GM23338 (cell line): ENCODE measurements around the gene KIF19. TPM values are rescaled to one million over a fixed set of nuclear protein-coding genes. Genes with fewer than 3 reads are reported as not detected.

ENCODE experiments used
- ATAC-seq: fragments of 200-7000 bp; cut with Tn5 transposase; 3 replicates; pipeline ENCODE4 v1.9.1; 2020
- DNase-seq: peaks from one replicate; pipeline ENCODE4 v3.0.0-alpha.2; 2015; ENCODE audit warnings: low spot score
- H2AFZ ChIP-seq: fragments of 200-600 bp; sonication (generic); 2 replicates; pipeline ENCODE4 v1.8.0; 2016; ENCODE audit warnings: antibody characterized with exemption, mild to moderate bottlenecking, moderate library complexity
- H3F3A ChIP-seq: fragments of 200-600 bp; sonication (generic); replicated peaks from 2 replicates; pipeline ENCODE4 v1.8.0; 2017; ENCODE audit warnings: antibody characterized with exemption, mixed run types, low read depth
- H3K27ac ChIP-seq: fragments of 200-600 bp; sonication (generic); 2 replicates; pipeline ENCODE4 v1.6.1; 2016; ENCODE audit warnings: low read depth
- H3K27me3 ChIP-seq: fragments of 200-600 bp; sonication (generic); 2 replicates; pipeline ENCODE4 v1.8.0; 2016; ENCODE audit warnings: mild to moderate bottlenecking, mixed run types, moderate library complexity; ENCODE audit not compliant: insufficient read depth
- H3K36me3 ChIP-seq: fragments of 200-600 bp; sonication (generic); 2 replicates; pipeline ENCODE4 v1.8.0; 2016; ENCODE audit warnings: mild to moderate bottlenecking; ENCODE audit not compliant: insufficient read depth
- H3K4me1 ChIP-seq: fragments of 200-600 bp; sonication (generic); 2 replicates; pipeline ENCODE4 v1.8.0; 2016; ENCODE audit warnings: mild to moderate bottlenecking, moderate library complexity; ENCODE audit not compliant: insufficient read depth
- H3K4me2 ChIP-seq: fragments of 200-600 bp; sonication (generic); 2 replicates; pipeline ENCODE4 v1.7.1; 2017; ENCODE audit warnings: mixed run types
- H3K4me3 ChIP-seq: fragments of 200-600 bp; sonication (generic); 2 replicates; pipeline ENCODE4 v1.6.1; 2016; ENCODE audit warnings: mixed run types
- H3K79me2 ChIP-seq: fragments of 200-600 bp; sonication (generic); replicated peaks from 2 replicates; pipeline ENCODE4 v1.8.0; 2017; ENCODE audit warnings: mild to moderate bottlenecking; ENCODE audit not compliant: insufficient read depth
- H3K9me2 ChIP-seq: fragments of 200-600 bp; sonication (generic); 2 replicates; pipeline ENCODE4 v1.8.0; 2017; ENCODE audit not compliant: insufficient read depth
- H4K20me1 ChIP-seq: fragments of 200-600 bp; sonication (generic); replicated peaks from 2 replicates; pipeline ENCODE4 v1.8.0; 2017; ENCODE audit warnings: mild to moderate bottlenecking; ENCODE audit not compliant: insufficient read depth
- H3K27ac Mint-ChIP-seq: 2 replicates; pipeline ENCODE4 v1.8.0; 2020; ENCODE audit warnings: inconsistent platforms, mild to moderate bottlenecking, moderate library complexity, mixed read lengths
- H3K27me3 Mint-ChIP-seq: 3 replicates; pipeline ENCODE4 v1.8.0; 2022; ENCODE audit warnings: low read depth, mild to moderate bottlenecking, moderate library complexity, mixed read lengths, inconsistent platforms; ENCODE audit not compliant: insufficient read depth, poor library complexity
- H3K36me3 Mint-ChIP-seq: 3 replicates; pipeline ENCODE4 v1.8.0; 2021; ENCODE audit warnings: low read depth, mild to moderate bottlenecking, inconsistent platforms, moderate library complexity, mixed read lengths
- H3K4me1 Mint-ChIP-seq: 3 replicates; pipeline ENCODE4 v1.8.0; 2020; ENCODE audit warnings: mild to moderate bottlenecking, inconsistent platforms, mixed read lengths
- H3K4me3 Mint-ChIP-seq: 3 replicates; pipeline ENCODE4 v1.8.0; 2021; ENCODE audit warnings: moderate library complexity, mild to moderate bottlenecking, inconsistent platforms, mixed read lengths
- H3K9me3 Mint-ChIP-seq: 3 replicates; pipeline ENCODE4 v1.8.0; 2020; ENCODE audit warnings: moderate library complexity, mild to moderate bottlenecking, inconsistent platforms, mixed read lengths
- EZH2 ChIP-seq: fragments of 200-600 bp; sonication (generic); IDR thresholded peaks from one replicate; pipeline ENCODE4 v1.8.0; 2017; ENCODE audit warnings: antibody characterized with exemption, mild to moderate bottlenecking, low read depth; ENCODE audit not compliant: unreplicated experiment
- EZH2phosphoT487 ChIP-seq: fragments of 200-600 bp; sonication (generic); IDR thresholded peaks from one replicate; pipeline ENCODE4 v1.8.1; 2018; ENCODE audit warnings: antibody characterized with exemption; ENCODE audit not compliant: unreplicated experiment
- POLR2AphosphoS5 ChIP-seq: IDR thresholded peaks from 2 replicates; pipeline ENCODE4 v1.6.1; 2016; ENCODE audit warnings: antibody characterized with exemption, low read depth
- STAT1 ChIP-seq: IDR thresholded peaks from one replicate; pipeline ENCODE4 v1.6.1; 2016; ENCODE audit warnings: antibody characterized with exemption; ENCODE audit not compliant: unreplicated experiment
- ZNF114 ChIP-seq: fragments of 250-450 bp; sonication (Bioruptor Pico); IDR thresholded peaks from 2 replicates; pipeline ENCODE4 v1.5.0; 2020; ENCODE audit warnings: mild to moderate bottlenecking, moderate library complexity
- ZNF331 ChIP-seq: fragments of 250-450 bp; sonication (Bioruptor Pico); IDR thresholded peaks from 2 replicates; pipeline ENCODE4 v1.5.0; 2020; ENCODE audit warnings: low read depth, mild to moderate bottlenecking, moderate library complexity
- polyA plus RNA-seq: library from polyadenylated mRNA; unstranded; fragments of >200 nt; fragmentation: Nextera tagmentation; extraction: Ambion mirVana; gene quantifications from 2 replicates; pipeline ENCODE4 v1.2.1, GENCODE V29; 2016
- total RNA-seq: library from RNA; depleted of rRNA; stranded (reverse); fragments of >200 nt; shearing (Covaris generic); gene quantifications from 2 replicates; pipeline ENCODE4 v1.2.3, GENCODE V29; 2014
- TF ChIP-seq, protein P1 (sequence below), 2 experiments: fragments of 200-600 bp in 1 of 2; sonication (generic) in 1 of 2; conservative IDR thresholded peaks; 2 replicates each; pipeline versions ENCODE4 v1.5.1 to v1.6.1; 2016 to 2017; ENCODE audit warnings: antibody characterized with exemption in 2 of 2, low read depth in 2 of 2, mild to moderate bottlenecking in 2 of 2, moderate library complexity in 1 of 2
- TF ChIP-seq, protein P2 (sequence below): IDR thresholded peaks from 2 replicates; pipeline ENCODE4 v1.6.1; 2016; ENCODE audit warnings: antibody characterized with exemption
- TF ChIP-seq, protein P3 (sequence below): IDR thresholded peaks from one replicate; pipeline ENCODE4 v1.6.1; 2018; ENCODE audit warnings: antibody characterized with exemption; ENCODE audit not compliant: unreplicated experiment
- TF ChIP-seq, protein P4 (sequence below): fragments of 250-450 bp; sonication (Bioruptor Pico); IDR thresholded peaks from 2 replicates; pipeline ENCODE4 v1.5.0; 2020; ENCODE audit warnings: mild to moderate bottlenecking, moderate library complexity

The KIF19 gene
- total and polyA plus RNA-seq, 2 experiments from 2014 or later = 0.35 to 0.36 TPM

DNA sequence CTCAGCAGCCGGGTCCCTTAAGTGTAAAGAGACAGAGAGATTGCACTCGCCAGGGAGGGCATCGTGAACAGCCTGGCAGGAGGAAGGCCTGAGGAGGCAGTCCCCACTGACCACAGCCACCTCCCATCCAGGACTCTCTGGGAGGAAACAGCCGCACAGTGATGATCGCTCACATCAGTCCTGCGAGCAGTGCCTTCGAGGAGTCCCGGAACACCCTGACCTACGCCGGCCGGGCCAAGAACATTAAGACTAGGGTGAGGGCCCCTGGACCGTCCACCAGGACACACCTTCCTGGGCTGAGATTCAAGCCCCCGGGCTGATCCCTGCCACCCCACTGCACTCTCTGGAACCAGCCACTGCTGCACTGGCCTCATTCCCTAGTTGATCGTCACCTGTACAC is 21.6 kb downstream of the KIF19 start:
- no peaks in the 10 kb centered on the region for H3K9me2 ChIP-seq
- H3K79me2 ChIP-seq = no peaks in the 10 kb centered on the region
- Mint-ChIP-seq H3K36me3 (no peaks in the 10 kb centered on the region), H3K9me3 (no peaks in the 10 kb centered on the region), H3K4me3 (no peak overlapping the region), H3K4me1 (peaks cover under 1% of the 10 kb centered on the region; the same call in 1 of the 3 replicates), H3K27ac (no peak overlapping the region), H3K27me3 (peaks cover 25% of the 10 kb centered on the region)
- no peak overlapping the region for H3K4me3 ChIP-seq
- H3K4me2 ChIP-seq = no peak overlapping the region
- no peaks in the 10 kb centered on the region for H3K36me3 ChIP-seq
- no peaks in the 10 kb centered on the region for H3F3A ChIP-seq
- no peak for DNase-seq
- H2AFZ ChIP-seq = no peak overlapping the region
- no peaks in the 10 kb centered on the region for H4K20me1 ChIP-seq
- H3K27me3 ChIP-seq = peaks cover 21% of the 10 kb centered on the region
- TF ChIP-seq, protein P1, sequence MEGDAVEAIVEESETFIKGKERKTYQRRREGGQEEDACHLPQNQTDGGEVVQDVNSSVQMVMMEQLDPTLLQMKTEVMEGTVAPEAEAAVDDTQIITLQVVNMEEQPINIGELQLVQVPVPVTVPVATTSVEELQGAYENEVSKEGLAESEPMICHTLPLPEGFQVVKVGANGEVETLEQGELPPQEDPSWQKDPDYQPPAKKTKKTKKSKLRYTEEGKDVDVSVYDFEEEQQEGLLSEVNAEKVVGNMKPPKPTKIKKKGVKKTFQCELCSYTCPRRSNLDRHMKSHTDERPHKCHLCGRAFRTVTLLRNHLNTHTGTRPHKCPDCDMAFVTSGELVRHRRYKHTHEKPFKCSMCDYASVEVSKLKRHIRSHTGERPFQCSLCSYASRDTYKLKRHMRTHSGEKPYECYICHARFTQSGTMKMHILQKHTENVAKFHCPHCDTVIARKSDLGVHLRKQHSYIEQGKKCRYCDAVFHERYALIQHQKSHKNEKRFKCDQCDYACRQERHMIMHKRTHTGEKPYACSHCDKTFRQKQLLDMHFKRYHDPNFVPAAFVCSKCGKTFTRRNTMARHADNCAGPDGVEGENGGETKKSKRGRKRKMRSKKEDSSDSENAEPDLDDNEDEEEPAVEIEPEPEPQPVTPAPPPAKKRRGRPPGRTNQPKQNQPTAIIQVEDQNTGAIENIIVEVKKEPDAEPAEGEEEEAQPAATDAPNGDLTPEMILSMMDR (conservative IDR thresholded peaks at IDR 0.05; ENCODE audit: low read depth in 2 of 2) = no peak
- TF ChIP-seq EZH2 (no peak), ZNF331 (CRISPR knock-in tag) (no peak), ZNF114 (CRISPR knock-in tag) (no peak), POLR2AphosphoS5 (no peak), STAT1 (no peak), EZH2phosphoT487 (no peak)
- TF ChIP-seq, protein P2, sequence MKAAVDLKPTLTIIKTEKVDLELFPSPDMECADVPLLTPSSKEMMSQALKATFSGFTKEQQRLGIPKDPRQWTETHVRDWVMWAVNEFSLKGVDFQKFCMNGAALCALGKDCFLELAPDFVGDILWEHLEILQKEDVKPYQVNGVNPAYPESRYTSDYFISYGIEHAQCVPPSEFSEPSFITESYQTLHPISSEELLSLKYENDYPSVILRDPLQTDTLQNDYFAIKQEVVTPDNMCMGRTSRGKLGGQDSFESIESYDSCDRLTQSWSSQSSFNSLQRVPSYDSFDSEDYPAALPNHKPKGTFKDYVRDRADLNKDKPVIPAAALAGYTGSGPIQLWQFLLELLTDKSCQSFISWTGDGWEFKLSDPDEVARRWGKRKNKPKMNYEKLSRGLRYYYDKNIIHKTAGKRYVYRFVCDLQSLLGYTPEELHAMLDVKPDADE = no peak
- TF ChIP-seq, protein P3, sequence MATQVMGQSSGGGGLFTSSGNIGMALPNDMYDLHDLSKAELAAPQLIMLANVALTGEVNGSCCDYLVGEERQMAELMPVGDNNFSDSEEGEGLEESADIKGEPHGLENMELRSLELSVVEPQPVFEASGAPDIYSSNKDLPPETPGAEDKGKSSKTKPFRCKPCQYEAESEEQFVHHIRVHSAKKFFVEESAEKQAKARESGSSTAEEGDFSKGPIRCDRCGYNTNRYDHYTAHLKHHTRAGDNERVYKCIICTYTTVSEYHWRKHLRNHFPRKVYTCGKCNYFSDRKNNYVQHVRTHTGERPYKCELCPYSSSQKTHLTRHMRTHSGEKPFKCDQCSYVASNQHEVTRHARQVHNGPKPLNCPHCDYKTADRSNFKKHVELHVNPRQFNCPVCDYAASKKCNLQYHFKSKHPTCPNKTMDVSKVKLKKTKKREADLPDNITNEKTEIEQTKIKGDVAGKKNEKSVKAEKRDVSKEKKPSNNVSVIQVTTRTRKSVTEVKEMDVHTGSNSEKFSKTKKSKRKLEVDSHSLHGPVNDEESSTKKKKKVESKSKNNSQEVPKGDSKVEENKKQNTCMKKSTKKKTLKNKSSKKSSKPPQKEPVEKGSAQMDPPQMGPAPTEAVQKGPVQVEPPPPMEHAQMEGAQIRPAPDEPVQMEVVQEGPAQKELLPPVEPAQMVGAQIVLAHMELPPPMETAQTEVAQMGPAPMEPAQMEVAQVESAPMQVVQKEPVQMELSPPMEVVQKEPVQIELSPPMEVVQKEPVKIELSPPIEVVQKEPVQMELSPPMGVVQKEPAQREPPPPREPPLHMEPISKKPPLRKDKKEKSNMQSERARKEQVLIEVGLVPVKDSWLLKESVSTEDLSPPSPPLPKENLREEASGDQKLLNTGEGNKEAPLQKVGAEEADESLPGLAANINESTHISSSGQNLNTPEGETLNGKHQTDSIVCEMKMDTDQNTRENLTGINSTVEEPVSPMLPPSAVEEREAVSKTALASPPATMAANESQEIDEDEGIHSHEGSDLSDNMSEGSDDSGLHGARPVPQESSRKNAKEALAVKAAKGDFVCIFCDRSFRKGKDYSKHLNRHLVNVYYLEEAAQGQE = no peak
- TF ChIP-seq, protein P4, sequence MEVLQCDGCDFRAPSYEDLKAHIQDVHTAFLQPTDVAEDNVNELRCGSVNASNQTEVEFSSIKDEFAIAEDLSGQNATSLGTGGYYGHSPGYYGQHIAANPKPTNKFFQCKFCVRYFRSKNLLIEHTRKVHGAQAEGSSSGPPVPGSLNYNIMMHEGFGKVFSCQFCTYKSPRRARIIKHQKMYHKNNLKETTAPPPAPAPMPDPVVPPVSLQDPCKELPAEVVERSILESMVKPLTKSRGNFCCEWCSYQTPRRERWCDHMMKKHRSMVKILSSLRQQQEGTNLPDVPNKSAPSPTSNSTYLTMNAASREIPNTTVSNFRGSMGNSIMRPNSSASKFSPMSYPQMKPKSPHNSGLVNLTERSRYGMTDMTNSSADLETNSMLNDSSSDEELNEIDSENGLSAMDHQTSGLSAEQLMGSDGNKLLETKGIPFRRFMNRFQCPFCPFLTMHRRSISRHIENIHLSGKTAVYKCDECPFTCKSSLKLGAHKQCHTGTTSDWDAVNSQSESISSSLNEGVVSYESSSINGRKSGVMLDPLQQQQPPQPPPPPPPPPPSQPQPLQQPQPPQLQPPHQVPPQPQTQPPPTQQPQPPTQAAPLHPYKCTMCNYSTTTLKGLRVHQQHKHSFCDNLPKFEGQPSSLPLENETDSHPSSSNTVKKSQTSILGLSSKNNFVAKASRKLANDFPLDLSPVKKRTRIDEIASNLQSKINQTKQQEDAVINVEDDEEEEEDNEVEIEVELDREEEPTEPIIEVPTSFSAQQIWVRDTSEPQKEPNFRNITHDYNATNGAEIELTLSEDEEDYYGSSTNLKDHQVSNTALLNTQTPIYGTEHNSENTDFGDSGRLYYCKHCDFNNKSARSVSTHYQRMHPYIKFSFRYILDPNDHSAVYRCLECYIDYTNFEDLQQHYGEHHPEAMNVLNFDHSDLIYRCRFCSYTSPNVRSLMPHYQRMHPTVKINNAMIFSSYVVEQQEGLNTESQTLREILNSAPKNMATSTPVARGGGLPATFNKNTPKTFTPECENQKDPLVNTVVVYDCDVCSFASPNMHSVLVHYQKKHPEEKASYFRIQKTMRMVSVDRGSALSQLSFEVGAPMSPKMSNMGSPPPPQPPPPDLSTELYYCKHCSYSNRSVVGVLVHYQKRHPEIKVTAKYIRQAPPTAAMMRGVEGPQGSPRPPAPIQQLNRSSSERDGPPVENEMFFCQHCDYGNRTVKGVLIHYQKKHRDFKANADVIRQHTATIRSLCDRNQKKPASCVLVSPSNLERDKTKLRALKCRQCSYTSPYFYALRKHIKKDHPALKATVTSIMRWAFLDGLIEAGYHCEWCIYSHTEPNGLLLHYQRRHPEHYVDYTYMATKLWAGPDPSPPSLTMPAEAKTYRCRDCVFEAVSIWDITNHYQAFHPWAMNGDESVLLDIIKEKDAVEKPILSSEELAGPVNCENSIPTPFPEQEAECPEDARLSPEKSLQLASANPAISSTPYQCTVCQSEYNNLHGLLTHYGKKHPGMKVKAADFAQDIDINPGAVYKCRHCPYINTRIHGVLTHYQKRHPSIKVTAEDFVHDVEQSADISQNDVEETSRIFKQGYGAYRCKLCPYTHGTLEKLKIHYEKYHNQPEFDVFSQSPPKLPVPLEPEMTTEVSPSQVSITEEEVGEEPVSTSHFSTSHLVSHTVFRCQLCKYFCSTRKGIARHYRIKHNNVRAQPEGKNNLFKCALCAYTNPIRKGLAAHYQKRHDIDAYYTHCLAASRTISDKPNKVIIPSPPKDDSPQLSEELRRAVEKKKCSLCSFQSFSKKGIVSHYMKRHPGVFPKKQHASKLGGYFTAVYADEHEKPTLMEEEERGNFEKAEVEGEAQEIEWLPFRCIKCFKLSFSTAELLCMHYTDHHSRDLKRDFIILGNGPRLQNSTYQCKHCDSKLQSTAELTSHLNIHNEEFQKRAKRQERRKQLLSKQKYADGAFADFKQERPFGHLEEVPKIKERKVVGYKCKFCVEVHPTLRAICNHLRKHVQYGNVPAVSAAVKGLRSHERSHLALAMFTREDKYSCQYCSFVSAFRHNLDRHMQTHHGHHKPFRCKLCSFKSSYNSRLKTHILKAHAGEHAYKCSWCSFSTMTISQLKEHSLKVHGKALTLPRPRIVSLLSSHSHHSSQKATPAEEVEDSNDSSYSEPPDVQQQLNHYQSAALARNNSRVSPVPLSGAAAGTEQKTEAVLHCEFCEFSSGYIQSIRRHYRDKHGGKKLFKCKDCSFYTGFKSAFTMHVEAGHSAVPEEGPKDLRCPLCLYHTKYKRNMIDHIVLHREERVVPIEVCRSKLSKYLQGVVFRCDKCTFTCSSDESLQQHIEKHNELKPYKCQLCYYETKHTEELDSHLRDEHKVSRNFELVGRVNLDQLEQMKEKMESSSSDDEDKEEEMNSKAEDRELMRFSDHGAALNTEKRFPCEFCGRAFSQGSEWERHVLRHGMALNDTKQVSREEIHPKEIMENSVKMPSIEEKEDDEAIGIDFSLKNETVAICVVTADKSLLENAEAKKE (CRISPR knock-in tag) = no peak
- no peaks in the 10 kb centered on the region for H3K4me1 ChIP-seq
- no peak overlapping the region for H3K27ac ChIP-seq
- no peak for ATAC-seq
